Esophagus squamous epithelium (tissue), 4 donors: ENCODE data around the gene GMEB2.

Source experiments
- CTCF ChIP-seq, 6 experiments: fragments of 450-650 bp in 4 of 6; fragments of 200-600 bp in 2 of 6; sonication (generic) in 2 of 6; IDR thresholded peaks; one replicate each; pipeline ENCODE4 v1.5.1; 2016 to 2019; ENCODE audit warnings: antibody characterized with exemption in 6 of 6, mild to moderate bottlenecking in 4 of 6, moderate library complexity in 4 of 6
- POLR2A ChIP-seq, 4 donors: fragments of 450-650 bp; IDR thresholded peaks; one replicate each; pipeline ENCODE4 v1.6.1; 2017; ENCODE audit warnings: antibody characterized with exemption in 4 of 4, mild to moderate bottlenecking in 4 of 4, moderate library complexity in 3 of 4

DNA sequence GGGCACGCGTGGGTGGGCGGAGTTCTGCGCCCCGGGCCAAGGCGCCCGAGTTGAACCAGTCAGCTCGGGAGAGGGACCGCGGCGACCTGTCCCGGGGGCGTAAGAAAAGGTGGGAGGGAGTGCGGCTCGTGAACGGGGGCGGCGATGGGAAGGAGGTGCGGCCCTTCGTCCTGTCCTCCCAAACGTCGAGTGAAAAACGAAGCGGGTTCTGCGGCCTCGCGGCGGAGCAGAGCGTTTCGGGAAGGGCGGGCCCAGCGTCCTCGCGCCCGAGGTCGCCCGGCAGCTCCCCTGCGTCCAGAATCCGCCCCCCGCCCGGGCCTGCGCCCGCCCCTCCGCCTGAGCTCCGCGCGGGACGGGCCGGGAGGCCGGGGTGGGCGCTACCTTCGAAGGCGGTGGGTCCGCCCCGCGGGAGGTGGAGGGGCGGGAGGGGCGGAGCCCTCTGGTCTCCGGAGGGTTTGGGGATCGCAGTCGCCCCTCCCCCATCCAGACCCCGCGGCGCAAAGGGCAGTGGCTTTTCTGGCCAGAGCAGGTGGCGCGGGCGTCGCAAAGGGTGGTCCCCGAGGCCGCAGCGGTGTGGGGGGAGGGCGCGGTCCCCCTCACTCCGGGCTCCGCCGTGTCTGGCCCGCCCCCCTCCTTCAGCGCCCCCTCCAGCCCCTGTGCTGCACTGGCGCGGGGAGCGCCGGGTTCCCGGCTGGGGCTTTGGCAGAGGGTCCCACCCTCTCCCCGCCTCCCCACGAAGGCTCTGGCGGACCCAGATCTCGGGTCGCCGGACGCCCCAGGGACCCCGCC lies 25.5 kb upstream of the GMEB2 start:
- TF ChIP-seq CTCF (IDR thresholded peaks at IDR 0.05) (no peak), POLR2A (IDR thresholded peaks at IDR 0.05) (no peak)
